Hepatocyte (in vitro differentiated cells): ENCODE data around the gene SCYL2. TPM values are rescaled to one million over a fixed set of nuclear protein-coding genes. Genes with fewer than 3 reads are reported as not detected.
A peak's percentile ranks its signal among the peaks of the same experiment; 100 is the strongest.

Experiments
- DNase-seq: peaks from one replicate; pipeline ENCODE4 v3.0.0-alpha.2; 2016; ENCODE audit warnings: low spot score
- H2AFZ ChIP-seq: fragments of 200-600 bp; sonication (generic); 2 replicates; pipeline ENCODE4 v1.6.0; 2016; ENCODE audit warnings: antibody characterized with exemption, mild to moderate bottlenecking
- H3K27ac ChIP-seq: fragments of 200-600 bp; sonication (generic); 2 replicates; pipeline ENCODE4 v1.5.1; 2016; ENCODE audit warnings: mild to moderate bottlenecking
- H3K27me3 ChIP-seq: fragments of 200-600 bp; sonication (generic); 2 replicates; pipeline ENCODE4 v1.6.1; 2016
- H3K36me3 ChIP-seq: fragments of 200-600 bp; sonication (generic); replicated peaks from 2 replicates; pipeline ENCODE4 v1.5.1; 2016; ENCODE audit warnings: low read depth; ENCODE audit not compliant: insufficient read depth
- H3K4me1 ChIP-seq: fragments of 200-600 bp; sonication (generic); 2 replicates; pipeline ENCODE4 v1.5.1; 2016; ENCODE audit warnings: mild to moderate bottlenecking, moderate library complexity; ENCODE audit not compliant: insufficient read depth
- H3K4me2 ChIP-seq: fragments of 200-600 bp; sonication (generic); 2 replicates; pipeline ENCODE4 v1.6.0; 2016
- H3K4me3 ChIP-seq: fragments of 200-600 bp; sonication (generic); 2 replicates; pipeline ENCODE4 v1.5.1; 2016; ENCODE audit warnings: mild to moderate bottlenecking
- H3K79me2 ChIP-seq: fragments of 200-600 bp; sonication (generic); 2 replicates; pipeline ENCODE4 v1.6.0; 2017; ENCODE audit warnings: mild to moderate bottlenecking
- H3K9me2 ChIP-seq: fragments of 200-600 bp; sonication (generic); replicated peaks from 2 replicates; pipeline ENCODE4 v1.6.0; 2017; ENCODE audit warnings: mild to moderate bottlenecking; ENCODE audit not compliant: insufficient read depth
- H3K9me3 ChIP-seq: fragments of 200-600 bp; sonication (generic); 2 replicates; pipeline ENCODE4 v1.5.1; 2016; ENCODE audit warnings: low read depth, mild to moderate bottlenecking
- H4K20me1 ChIP-seq: fragments of 200-600 bp; sonication (generic); 2 replicates; pipeline ENCODE4 v1.6.0; 2016; ENCODE audit warnings: mild to moderate bottlenecking; ENCODE audit not compliant: insufficient read depth, poor library complexity, severe bottlenecking
- EZH2 ChIP-seq: fragments of 200-600 bp; sonication (generic); IDR thresholded peaks from 2 replicates; pipeline ENCODE4 v1.6.1; 2016; ENCODE audit warnings: antibody characterized with exemption, mild to moderate bottlenecking, borderline replicate concordance
- EZH2phosphoT487 ChIP-seq: fragments of 200-600 bp; sonication (generic); IDR thresholded peaks from one replicate; pipeline ENCODE4 v1.6.1; 2018; ENCODE audit warnings: antibody characterized with exemption, mild to moderate bottlenecking, low read depth, moderate library complexity; ENCODE audit not compliant: unreplicated experiment, severe bottlenecking
- WGBS: methylation state at CpG from one replicate; pipeline ENCODE4 v1.1.6; 2016; ENCODE audit warnings: low lambda C conversion rate; ENCODE audit errors: missing lambda C conversion rate; 5-methylcytosine and 5-hydroxymethylcytosine counted together
- polyA plus RNA-seq: library from polyadenylated mRNA; unstranded; fragments of >200 nt; fragmentation: Nextera tagmentation; extraction: Ambion mirVana; gene quantifications from 2 replicates; pipeline ENCODE4 v1.2.1, GENCODE V29; 2016
- total RNA-seq: library from RNA; depleted of rRNA; stranded (reverse); fragments of >200 nt; gene quantifications from 2 replicates; pipeline ENCODE4 v1.2.3, GENCODE V29; 2014
- TF ChIP-seq, protein P1 (sequence below): fragments of 200-600 bp; sonication (generic); IDR thresholded peaks from 2 replicates; pipeline ENCODE4 v1.5.1; 2016; ENCODE audit warnings: antibody characterized with exemption, mild to moderate bottlenecking; ENCODE audit not compliant: poor library complexity

Gene SCYL2
- total and polyA plus RNA-seq, 2 experiments from 2014 or later: 17.2 to 55.0 TPM

DNA sequence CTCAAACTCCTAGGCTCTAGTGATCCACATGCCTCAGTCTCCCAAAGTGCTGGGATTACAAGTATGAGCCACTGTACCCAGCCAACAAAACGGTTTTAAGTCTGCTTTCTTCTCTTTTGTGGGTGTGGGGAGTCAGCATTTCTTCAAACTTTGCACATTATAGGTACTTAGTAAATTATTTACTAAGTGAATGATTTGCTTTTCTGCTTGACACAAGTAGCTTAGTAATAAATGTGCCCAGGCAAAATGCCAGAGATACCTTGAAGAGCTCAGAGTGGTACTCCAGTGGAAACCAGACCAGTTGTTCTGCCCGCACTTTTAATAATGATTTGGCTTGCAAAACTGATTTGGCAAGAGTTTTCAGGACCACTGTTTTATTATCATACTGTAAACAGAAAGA is 15.1 kb upstream of the SCYL2 start:
- Histone ChIP-seq H3K27ac (no peak overlapping the region), H3K9me2 (no peaks in the 10 kb centered on the region), H3K27me3 (no peaks in the 10 kb centered on the region), H3K9me3 (no peaks in the 10 kb centered on the region), H4K20me1 (no peaks in the 10 kb centered on the region), H3K36me3 (no peaks in the 10 kb centered on the region), H2AFZ (no peak overlapping the region), H3K4me1 (peaks cover 7% of the 10 kb centered on the region), H3K4me3 (no peak overlapping the region), H3K79me2 (no peaks in the 10 kb centered on the region), H3K4me2 (peak overlapping the region; percentile 47)
- DNase-seq: peak; percentile 54
- 62% methylated on average over 2 of the region's 2 CpGs for WGBS
- TF ChIP-seq EZH2: no peak
- TF ChIP-seq, protein P1, sequence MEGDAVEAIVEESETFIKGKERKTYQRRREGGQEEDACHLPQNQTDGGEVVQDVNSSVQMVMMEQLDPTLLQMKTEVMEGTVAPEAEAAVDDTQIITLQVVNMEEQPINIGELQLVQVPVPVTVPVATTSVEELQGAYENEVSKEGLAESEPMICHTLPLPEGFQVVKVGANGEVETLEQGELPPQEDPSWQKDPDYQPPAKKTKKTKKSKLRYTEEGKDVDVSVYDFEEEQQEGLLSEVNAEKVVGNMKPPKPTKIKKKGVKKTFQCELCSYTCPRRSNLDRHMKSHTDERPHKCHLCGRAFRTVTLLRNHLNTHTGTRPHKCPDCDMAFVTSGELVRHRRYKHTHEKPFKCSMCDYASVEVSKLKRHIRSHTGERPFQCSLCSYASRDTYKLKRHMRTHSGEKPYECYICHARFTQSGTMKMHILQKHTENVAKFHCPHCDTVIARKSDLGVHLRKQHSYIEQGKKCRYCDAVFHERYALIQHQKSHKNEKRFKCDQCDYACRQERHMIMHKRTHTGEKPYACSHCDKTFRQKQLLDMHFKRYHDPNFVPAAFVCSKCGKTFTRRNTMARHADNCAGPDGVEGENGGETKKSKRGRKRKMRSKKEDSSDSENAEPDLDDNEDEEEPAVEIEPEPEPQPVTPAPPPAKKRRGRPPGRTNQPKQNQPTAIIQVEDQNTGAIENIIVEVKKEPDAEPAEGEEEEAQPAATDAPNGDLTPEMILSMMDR: no peak
- TF ChIP-seq EZH2phosphoT487: no peak

DNA sequence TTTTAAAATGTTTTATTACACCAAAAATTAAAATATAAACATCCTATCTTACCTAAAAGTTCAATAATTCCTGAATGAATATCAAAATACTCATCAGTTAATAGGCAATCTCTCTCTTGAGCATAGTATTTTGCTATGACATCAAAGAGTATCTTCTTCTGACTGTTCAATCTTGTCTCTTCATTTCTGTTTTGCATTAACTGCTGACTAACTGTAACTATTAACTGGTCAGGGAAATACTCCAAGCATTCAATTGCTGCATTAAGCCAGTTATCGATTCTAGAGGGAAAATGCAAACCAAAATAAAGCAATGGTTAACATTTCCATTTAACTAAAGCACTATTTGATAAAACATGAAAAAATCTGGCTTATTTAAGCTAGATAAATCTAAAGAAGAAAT is 13.5 kb upstream of the SCYL2 start:
- Histone ChIP-seq H3K4me3 (no peak overlapping the region), H3K9me2 (no peaks in the 10 kb centered on the region), H3K4me2 (no peak overlapping the region), H3K4me1 (peaks cover 7% of the 10 kb centered on the region), H3K27me3 (no peaks in the 10 kb centered on the region), H2AFZ (no peak overlapping the region), H3K79me2 (no peaks in the 10 kb centered on the region), H3K9me3 (no peaks in the 10 kb centered on the region), H3K36me3 (no peaks in the 10 kb centered on the region), H3K27ac (no peak overlapping the region), H4K20me1 (no peaks in the 10 kb centered on the region)
- no peak for TF ChIP-seq EZH2phosphoT487
- TF ChIP-seq, protein P1: no peak
- no peak for TF ChIP-seq EZH2
- whole genome bisulfite sequencing: 100% methylated on average over 1 of the region's 1 CpG
- no peak for DNase-seq

DNA sequence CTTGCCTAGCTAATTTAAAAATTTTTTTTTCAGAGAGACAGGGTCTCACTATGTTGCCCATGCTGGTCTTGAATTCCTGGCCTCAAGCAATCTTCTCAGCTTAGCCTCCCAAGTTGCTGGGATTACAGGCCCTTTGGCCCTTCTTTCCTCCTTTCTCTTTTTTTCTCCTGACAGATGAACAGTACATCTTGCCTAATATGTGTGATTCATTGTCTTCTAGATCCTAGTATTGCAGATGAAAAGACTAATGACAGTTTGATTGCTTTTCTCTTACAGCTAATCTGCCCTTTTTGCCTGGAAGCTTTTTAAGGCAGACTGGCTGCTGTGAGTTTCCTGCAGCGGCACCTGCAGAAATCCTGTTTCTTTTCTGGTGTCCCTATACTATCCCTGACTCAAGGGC is 12.1 kb upstream of the SCYL2 start:
- H3K4me3 ChIP-seq: no peak overlapping the region
- H3K27me3 ChIP-seq: no peaks in the 10 kb centered on the region
- 87% methylated on average over 1 of the region's 1 CpG for WGBS
- H3K4me2 ChIP-seq: no peak overlapping the region
- no peaks in the 10 kb centered on the region for H3K36me3 ChIP-seq
- DNase-seq: no peak
- H2AFZ ChIP-seq: no peak overlapping the region
- H4K20me1 ChIP-seq: no peaks in the 10 kb centered on the region
- no peaks in the 10 kb centered on the region for H3K9me3 ChIP-seq
- no peak overlapping the region for H3K27ac ChIP-seq
- no peak for TF ChIP-seq EZH2
- TF ChIP-seq, protein P1: no peak
- no peak for TF ChIP-seq EZH2phosphoT487
- H3K9me2 ChIP-seq: no peaks in the 10 kb centered on the region
- H3K4me1 ChIP-seq: peaks cover 7% of the 10 kb centered on the region
- no peaks in the 10 kb centered on the region for H3K79me2 ChIP-seq

DNA sequence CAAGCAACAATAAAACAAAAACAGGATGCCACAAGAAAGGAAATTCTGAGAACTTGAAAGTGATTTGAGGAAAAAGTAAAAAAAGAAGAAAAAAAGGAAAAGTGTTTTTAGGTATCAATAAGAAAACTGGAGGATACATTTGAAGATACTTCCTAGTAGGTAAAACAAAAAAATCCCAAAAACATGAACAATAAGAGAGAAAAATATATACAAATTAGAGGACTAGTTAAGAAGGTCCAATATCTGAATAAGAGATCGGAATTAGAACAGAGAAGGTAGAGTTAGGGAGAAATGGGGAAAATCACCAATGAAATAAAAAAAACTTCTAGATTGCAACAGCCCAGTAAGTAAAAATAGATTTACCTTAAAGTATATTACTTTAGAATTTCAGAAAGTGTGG is 8.8 kb upstream of the SCYL2 start:
- TF ChIP-seq, protein P1: no peak
- TF ChIP-seq EZH2: no peak
- TF ChIP-seq EZH2phosphoT487: no peak
- no peaks in the 10 kb centered on the region for H4K20me1 ChIP-seq
- no peaks in the 10 kb centered on the region for H3K9me3 ChIP-seq
- no peaks in the 10 kb centered on the region for H3K4me1 ChIP-seq
- H2AFZ ChIP-seq: no peak overlapping the region
- no peaks in the 10 kb centered on the region for H3K27me3 ChIP-seq
- no peak overlapping the region for H3K27ac ChIP-seq
- no peak overlapping the region for H3K4me2 ChIP-seq
- H3K4me3 ChIP-seq: no peak overlapping the region
- DNase-seq: no peak
- H3K36me3 ChIP-seq: no peaks in the 10 kb centered on the region
- WGBS: 86% methylated on average over 1 of the region's 1 CpG
- H3K79me2 ChIP-seq: no peaks in the 10 kb centered on the region
- H3K9me2 ChIP-seq: no peaks in the 10 kb centered on the region
